ENCODE data around the gene CALD1.

DNA sequence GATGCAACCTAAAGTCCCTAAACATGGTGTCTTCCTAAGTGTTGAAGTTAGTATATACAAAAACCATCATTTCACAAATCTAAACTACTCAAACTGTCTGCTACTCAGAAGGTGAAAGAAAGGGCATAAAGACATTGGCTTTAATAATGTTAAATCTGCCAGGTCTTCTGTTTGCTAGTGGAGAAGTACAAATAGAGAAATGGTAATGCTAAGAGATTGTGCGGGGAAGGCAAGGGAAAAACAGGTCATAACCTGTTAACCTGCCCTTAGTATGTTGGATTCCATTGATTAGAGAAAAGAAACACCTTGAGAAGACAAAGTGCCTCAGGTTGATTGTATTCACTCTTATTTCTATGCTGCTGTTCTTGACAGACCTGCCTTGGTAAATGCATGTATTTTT, 80.3 kb downstream of the CALD1 start:
- TF ChIP-seq, protein P1, sequence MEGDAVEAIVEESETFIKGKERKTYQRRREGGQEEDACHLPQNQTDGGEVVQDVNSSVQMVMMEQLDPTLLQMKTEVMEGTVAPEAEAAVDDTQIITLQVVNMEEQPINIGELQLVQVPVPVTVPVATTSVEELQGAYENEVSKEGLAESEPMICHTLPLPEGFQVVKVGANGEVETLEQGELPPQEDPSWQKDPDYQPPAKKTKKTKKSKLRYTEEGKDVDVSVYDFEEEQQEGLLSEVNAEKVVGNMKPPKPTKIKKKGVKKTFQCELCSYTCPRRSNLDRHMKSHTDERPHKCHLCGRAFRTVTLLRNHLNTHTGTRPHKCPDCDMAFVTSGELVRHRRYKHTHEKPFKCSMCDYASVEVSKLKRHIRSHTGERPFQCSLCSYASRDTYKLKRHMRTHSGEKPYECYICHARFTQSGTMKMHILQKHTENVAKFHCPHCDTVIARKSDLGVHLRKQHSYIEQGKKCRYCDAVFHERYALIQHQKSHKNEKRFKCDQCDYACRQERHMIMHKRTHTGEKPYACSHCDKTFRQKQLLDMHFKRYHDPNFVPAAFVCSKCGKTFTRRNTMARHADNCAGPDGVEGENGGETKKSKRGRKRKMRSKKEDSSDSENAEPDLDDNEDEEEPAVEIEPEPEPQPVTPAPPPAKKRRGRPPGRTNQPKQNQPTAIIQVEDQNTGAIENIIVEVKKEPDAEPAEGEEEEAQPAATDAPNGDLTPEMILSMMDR (IDR thresholded peaks at IDR 0.05), result no peak
- TF ChIP-seq, protein P2, sequence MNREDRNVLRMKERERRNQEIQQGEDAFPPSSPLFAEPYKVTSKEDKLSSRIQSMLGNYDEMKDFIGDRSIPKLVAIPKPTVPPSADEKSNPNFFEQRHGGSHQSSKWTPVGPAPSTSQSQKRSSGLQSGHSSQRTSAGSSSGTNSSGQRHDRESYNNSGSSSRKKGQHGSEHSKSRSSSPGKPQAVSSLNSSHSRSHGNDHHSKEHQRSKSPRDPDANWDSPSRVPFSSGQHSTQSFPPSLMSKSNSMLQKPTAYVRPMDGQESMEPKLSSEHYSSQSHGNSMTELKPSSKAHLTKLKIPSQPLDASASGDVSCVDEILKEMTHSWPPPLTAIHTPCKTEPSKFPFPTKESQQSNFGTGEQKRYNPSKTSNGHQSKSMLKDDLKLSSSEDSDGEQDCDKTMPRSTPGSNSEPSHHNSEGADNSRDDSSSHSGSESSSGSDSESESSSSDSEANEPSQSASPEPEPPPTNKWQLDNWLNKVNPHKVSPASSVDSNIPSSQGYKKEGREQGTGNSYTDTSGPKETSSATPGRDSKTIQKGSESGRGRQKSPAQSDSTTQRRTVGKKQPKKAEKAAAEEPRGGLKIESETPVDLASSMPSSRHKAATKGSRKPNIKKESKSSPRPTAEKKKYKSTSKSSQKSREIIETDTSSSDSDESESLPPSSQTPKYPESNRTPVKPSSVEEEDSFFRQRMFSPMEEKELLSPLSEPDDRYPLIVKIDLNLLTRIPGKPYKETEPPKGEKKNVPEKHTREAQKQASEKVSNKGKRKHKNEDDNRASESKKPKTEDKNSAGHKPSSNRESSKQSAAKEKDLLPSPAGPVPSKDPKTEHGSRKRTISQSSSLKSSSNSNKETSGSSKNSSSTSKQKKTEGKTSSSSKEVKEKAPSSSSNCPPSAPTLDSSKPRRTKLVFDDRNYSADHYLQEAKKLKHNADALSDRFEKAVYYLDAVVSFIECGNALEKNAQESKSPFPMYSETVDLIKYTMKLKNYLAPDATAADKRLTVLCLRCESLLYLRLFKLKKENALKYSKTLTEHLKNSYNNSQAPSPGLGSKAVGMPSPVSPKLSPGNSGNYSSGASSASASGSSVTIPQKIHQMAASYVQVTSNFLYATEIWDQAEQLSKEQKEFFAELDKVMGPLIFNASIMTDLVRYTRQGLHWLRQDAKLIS (CRISPR knock-in tag; IDR thresholded peaks at IDR 0.05; ENCODE audit: borderline replicate concordance), result no peak
- TF ChIP-seq NR2C2 (CRISPR knock-in tag; IDR thresholded peaks at IDR 0.05), result no peak
- TF ChIP-seq, protein P3, sequence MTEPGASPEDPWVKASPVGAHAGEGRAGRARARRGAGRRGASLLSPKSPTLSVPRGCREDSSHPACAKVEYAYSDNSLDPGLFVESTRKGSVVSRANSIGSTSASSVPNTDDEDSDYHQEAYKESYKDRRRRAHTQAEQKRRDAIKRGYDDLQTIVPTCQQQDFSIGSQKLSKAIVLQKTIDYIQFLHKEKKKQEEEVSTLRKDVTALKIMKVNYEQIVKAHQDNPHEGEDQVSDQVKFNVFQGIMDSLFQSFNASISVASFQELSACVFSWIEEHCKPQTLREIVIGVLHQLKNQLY (CRISPR knock-in tag; IDR thresholded peaks at IDR 0.05), result no peak
- no peak for TF ChIP-seq ZNF121 (CRISPR knock-in tag; IDR thresholded peaks at IDR 0.05)
- TF ChIP-seq, protein P4, sequence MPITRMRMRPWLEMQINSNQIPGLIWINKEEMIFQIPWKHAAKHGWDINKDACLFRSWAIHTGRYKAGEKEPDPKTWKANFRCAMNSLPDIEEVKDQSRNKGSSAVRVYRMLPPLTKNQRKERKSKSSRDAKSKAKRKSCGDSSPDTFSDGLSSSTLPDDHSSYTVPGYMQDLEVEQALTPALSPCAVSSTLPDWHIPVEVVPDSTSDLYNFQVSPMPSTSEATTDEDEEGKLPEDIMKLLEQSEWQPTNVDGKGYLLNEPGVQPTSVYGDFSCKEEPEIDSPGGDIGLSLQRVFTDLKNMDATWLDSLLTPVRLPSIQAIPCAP (CRISPR knock-in tag; IDR thresholded peaks at IDR 0.05), result no peak
- TF ChIP-seq, protein P5, sequence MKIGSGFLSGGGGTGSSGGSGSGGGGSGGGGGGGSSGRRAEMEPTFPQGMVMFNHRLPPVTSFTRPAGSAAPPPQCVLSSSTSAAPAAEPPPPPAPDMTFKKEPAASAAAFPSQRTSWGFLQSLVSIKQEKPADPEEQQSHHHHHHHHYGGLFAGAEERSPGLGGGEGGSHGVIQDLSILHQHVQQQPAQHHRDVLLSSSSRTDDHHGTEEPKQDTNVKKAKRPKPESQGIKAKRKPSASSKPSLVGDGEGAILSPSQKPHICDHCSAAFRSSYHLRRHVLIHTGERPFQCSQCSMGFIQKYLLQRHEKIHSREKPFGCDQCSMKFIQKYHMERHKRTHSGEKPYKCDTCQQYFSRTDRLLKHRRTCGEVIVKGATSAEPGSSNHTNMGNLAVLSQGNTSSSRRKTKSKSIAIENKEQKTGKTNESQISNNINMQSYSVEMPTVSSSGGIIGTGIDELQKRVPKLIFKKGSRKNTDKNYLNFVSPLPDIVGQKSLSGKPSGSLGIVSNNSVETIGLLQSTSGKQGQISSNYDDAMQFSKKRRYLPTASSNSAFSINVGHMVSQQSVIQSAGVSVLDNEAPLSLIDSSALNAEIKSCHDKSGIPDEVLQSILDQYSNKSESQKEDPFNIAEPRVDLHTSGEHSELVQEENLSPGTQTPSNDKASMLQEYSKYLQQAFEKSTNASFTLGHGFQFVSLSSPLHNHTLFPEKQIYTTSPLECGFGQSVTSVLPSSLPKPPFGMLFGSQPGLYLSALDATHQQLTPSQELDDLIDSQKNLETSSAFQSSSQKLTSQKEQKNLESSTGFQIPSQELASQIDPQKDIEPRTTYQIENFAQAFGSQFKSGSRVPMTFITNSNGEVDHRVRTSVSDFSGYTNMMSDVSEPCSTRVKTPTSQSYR (CRISPR knock-in tag; IDR thresholded peaks at IDR 0.05), result no peak
- TF ChIP-seq, protein P6, sequence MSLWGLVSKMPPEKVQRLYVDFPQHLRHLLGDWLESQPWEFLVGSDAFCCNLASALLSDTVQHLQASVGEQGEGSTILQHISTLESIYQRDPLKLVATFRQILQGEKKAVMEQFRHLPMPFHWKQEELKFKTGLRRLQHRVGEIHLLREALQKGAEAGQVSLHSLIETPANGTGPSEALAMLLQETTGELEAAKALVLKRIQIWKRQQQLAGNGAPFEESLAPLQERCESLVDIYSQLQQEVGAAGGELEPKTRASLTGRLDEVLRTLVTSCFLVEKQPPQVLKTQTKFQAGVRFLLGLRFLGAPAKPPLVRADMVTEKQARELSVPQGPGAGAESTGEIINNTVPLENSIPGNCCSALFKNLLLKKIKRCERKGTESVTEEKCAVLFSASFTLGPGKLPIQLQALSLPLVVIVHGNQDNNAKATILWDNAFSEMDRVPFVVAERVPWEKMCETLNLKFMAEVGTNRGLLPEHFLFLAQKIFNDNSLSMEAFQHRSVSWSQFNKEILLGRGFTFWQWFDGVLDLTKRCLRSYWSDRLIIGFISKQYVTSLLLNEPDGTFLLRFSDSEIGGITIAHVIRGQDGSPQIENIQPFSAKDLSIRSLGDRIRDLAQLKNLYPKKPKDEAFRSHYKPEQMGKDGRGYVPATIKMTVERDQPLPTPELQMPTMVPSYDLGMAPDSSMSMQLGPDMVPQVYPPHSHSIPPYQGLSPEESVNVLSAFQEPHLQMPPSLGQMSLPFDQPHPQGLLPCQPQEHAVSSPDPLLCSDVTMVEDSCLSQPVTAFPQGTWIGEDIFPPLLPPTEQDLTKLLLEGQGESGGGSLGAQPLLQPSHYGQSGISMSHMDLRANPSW (CRISPR knock-in tag; conservative IDR thresholded peaks at IDR 0.05; ENCODE audit: low read depth), result no peak
- TF ChIP-seq, protein P7, sequence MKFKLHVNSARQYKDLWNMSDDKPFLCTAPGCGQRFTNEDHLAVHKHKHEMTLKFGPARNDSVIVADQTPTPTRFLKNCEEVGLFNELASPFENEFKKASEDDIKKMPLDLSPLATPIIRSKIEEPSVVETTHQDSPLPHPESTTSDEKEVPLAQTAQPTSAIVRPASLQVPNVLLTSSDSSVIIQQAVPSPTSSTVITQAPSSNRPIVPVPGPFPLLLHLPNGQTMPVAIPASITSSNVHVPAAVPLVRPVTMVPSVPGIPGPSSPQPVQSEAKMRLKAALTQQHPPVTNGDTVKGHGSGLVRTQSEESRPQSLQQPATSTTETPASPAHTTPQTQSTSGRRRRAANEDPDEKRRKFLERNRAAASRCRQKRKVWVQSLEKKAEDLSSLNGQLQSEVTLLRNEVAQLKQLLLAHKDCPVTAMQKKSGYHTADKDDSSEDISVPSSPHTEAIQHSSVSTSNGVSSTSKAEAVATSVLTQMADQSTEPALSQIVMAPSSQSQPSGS (CRISPR knock-in tag; IDR thresholded peaks at IDR 0.05; ENCODE audit: borderline replicate concordance, low read depth), result no peak
- no peak for TF ChIP-seq NFYB (CRISPR knock-in tag; conservative IDR thresholded peaks at IDR 0.05; ENCODE audit: low read depth)

Data from WTC11 (cell line).